Measurements from ENCODE around the gene CHST7. TPM values are rescaled to one million over a fixed set of nuclear protein-coding genes. Genes with fewer than 3 reads are reported as not detected.

The CHST7 gene
- total and polyA plus RNA-seq, 2 of the 13 experiments (the other 11 are each of a cell fraction or from before 2014, with no cell fraction given): 2.4 to 5.2 TPM

DNA sequence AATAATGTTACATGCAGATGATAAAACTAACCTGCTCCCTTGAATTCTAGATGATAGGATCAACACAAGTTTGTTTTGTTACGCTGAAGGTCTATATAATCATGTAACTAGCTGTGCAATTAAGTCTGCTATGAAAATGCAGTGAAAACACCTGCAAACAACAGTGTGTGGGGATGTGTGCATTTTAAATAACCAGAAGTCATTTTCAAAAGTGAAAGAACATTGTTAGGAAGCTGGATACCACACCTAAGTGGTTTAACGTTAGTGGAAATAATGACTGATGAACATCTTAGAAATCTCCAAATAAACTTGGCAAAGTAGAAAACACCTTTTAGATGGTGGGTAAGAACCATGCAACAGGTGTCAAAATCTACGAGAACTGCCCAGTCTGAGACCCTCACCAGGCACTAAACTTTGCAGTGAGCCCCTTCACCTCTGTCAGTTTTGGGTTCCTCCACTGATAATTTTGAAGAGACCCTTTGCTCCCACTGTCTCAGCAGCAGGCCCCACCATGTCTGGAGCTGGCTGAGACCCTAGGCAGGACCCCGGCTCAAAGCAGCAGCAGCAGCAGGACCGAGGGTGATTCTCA lies 36.6 kb downstream of the CHST7 start:
- Histone ChIP-seq H3K79me2 (ENCODE audit: insufficient read depth, low read length) (no peaks in the 10 kb centered on the region), H2AFZ (ENCODE audit: low read length) (no peak overlapping the region), H3K27ac (ENCODE audit: extremely low read length, insufficient read depth, low read length) (no peak overlapping the region), H4K20me1 (ENCODE audit: insufficient read depth, low read length) (no peaks in the 10 kb centered on the region), H3K27me3 (ENCODE audit: control insufficient read depth in 1 of 2, insufficient read depth in 2 of 2, low read length in 2 of 2) (no peaks in the 10 kb centered on the region), H3K9me3 (ENCODE audit: low read length) (no peaks in the 10 kb centered on the region), H3K36me3 (replicated peaks in 1 of 2; ENCODE audit: control insufficient read depth in 1 of 2, insufficient read depth in 2 of 2, low read length in 2 of 2) (no peaks in the 10 kb centered on the region), H3K9ac (ENCODE audit: insufficient read depth, low read depth, low read length) (no peak overlapping the region), H3K4me2 (ENCODE audit: low read depth, low read length) (no peak overlapping the region), H3K4me1 (ENCODE audit: insufficient read depth, low read length) (no peaks in the 10 kb centered on the region), H3K4me3 (replicated peaks in 1 of 3; ENCODE audit: insufficient read depth in 1 of 3, low read depth in 2 of 3, low read length in 3 of 3) (no peak overlapping the region)
- no peak for ATAC-seq
- no peak for DNase-seq (ENCODE audit: low spot score)
- in situ Hi-C loops (cut with HindIII; ENCODE audit: extremely low pct_ligation_motif_present, low pct_unique_long_range_greater_than_20kb) (no loop called here), intact Hi-C loops (cut with micrococcal nuclease; ENCODE audit: unreplicated experiment) (no loop called here)
- no peak for FAIRE-seq
- WGBS (ENCODE audit: low lambda C conversion rate): 96% methylated on average over 2 of the region's 5 CpGs
- ChIA-PET CTCF (ENCODE audit: low intra/inter-chr PET ratio, low total read pairs) (no interaction called here), POLR2A (no interaction called here)
- no TSS peak for BruUV-seq (replicated peaks)
- TF ChIP-seq ASH2L (IDR thresholded peaks at IDR 0.05; ENCODE audit: insufficient read length, low read depth, low read length) (no peak), SNRNP70 (IDR thresholded peaks at IDR 0.05; ENCODE audit: low read depth, low read length) (no peak), ZNF552 (CRISPR knock-in tag; IDR thresholded peaks at IDR 0.05; ENCODE audit: borderline replicate concordance) (no peak), U2AF2 (IDR thresholded peaks at IDR 0.05; ENCODE audit: low read depth, low read length) (no peak), ZBTB8A (CRISPR knock-in tag; IDR thresholded peaks at IDR 0.05; ENCODE audit: borderline replicate concordance, low read depth) (no peak), PHF21A (CRISPR knock-in tag; IDR thresholded peaks at IDR 0.05) (no peak), ZNF672 (CRISPR knock-in tag; IDR thresholded peaks at IDR 0.05) (no peak), NFKBIZ (CRISPR knock-in tag; IDR thresholded peaks at IDR 0.05) (no peak), RELA (CRISPR knock-in tag; IDR thresholded peaks at IDR 0.05) (no peak), REL (CRISPR knock-in tag; conservative IDR thresholded peaks at IDR 0.05) (no peak)
- TF ChIP-seq, protein P1, sequence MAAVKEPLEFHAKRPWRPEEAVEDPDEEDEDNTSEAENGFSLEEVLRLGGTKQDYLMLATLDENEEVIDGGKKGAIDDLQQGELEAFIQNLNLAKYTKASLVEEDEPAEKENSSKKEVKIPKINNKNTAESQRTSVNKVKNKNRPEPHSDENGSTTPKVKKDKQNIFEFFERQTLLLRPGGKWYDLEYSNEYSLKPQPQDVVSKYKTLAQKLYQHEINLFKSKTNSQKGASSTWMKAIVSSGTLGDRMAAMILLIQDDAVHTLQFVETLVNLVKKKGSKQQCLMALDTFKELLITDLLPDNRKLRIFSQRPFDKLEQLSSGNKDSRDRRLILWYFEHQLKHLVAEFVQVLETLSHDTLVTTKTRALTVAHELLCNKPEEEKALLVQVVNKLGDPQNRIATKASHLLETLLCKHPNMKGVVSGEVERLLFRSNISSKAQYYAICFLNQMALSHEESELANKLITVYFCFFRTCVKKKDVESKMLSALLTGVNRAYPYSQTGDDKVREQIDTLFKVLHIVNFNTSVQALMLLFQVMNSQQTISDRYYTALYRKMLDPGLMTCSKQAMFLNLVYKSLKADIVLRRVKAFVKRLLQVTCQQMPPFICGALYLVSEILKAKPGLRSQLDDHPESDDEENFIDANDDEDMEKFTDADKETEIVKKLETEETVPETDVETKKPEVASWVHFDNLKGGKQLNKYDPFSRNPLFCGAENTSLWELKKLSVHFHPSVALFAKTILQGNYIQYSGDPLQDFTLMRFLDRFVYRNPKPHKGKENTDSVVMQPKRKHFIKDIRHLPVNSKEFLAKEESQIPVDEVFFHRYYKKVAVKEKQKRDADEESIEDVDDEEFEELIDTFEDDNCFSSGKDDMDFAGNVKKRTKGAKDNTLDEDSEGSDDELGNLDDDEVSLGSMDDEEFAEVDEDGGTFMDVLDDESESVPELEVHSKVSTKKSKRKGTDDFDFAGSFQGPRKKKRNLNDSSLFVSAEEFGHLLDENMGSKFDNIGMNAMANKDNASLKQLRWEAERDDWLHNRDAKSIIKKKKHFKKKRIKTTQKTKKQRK (IDR thresholded peaks at IDR 0.05; ENCODE audit: low read length): no peak
- TF ChIP-seq, protein P2, sequence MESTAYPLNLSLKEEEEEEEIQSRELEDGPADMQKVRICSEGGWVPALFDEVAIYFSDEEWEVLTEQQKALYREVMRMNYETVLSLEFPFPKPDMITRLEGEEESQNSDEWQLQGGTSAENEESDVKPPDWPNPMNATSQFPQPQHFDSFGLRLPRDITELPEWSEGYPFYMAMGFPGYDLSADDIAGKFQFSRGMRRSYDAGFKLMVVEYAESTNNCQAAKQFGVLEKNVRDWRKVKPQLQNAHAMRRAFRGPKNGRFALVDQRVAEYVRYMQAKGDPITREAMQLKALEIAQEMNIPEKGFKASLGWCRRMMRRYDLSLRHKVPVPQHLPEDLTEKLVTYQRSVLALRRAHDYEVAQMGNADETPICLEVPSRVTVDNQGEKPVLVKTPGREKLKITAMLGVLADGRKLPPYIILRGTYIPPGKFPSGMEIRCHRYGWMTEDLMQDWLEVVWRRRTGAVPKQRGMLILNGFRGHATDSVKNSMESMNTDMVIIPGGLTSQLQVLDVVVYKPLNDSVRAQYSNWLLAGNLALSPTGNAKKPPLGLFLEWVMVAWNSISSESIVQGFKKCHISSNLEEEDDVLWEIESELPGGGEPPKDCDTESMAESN (CRISPR knock-in tag; conservative IDR thresholded peaks at IDR 0.05): no peak
- TF ChIP-seq, protein P3, sequence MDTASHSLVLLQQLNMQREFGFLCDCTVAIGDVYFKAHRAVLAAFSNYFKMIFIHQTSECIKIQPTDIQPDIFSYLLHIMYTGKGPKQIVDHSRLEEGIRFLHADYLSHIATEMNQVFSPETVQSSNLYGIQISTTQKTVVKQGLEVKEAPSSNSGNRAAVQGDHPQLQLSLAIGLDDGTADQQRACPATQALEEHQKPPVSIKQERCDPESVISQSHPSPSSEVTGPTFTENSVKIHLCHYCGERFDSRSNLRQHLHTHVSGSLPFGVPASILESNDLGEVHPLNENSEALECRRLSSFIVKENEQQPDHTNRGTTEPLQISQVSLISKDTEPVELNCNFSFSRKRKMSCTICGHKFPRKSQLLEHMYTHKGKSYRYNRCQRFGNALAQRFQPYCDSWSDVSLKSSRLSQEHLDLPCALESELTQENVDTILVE (CRISPR knock-in tag; IDR thresholded peaks at IDR 0.05): no peak
- TF ChIP-seq, protein P4, sequence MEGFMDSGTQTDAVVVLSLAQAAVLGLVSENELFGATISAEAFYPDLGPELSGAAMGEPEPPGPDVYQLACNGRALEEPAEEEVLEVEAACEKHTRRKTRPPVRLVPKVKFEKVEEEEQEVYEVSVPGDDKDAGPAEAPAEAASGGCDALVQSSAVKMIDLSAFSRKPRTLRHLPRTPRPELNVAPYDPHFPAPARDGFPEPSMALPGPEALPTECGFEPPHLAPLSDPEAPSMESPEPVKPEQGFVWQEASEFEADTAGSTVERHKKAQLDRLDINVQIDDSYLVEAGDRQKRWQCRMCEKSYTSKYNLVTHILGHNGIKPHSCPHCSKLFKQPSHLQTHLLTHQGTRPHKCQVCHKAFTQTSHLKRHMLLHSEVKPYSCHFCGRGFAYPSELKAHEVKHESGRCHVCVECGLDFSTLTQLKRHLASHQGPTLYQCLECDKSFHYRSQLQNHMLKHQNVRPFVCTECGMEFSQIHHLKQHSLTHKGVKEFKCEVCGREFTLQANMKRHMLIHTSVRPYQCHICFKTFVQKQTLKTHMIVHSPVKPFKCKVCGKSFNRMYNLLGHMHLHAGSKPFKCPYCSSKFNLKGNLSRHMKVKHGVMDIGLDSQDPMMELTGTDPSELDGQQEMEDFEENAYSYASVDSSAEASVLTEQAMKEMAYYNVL (CRISPR knock-in tag; IDR thresholded peaks at IDR 0.05; ENCODE audit: borderline replicate concordance): no peak
- TF ChIP-seq, protein P5, sequence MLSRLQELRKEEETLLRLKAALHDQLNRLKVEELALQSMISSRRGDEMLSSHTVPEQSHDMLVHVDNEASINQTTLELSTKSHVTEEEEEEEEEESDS (CRISPR knock-in tag; IDR thresholded peaks at IDR 0.05; ENCODE audit: borderline replicate concordance): no peak

Data from HepG2 (cell line).